SU-DHL-6 (cell line): ENCODE measurements around the gene GNAI2.
"Not testable (repeated sequence)": the region's sequence is repeated elsewhere in the genome, so short reads cannot be mapped to it uniquely, and the experiment has no call there.

Experiments used
- H2AFZ ChIP-seq: fragments of 200-600 bp; sonication (generic); 2 replicates; pipeline ENCODE4 v1.6.1; 2014; ENCODE audit warnings: low read depth, mild to moderate bottlenecking, moderate library complexity, mixed read lengths, antibody characterized with exemption, low read length; ENCODE audit not compliant: severe bottlenecking
- H3F3A ChIP-seq: fragments of 200-600 bp; shearing (Covaris generic); 2 replicates; pipeline ENCODE4 v1.6.0; 2016; ENCODE audit warnings: antibody characterized with exemption, mild to moderate bottlenecking; ENCODE audit not compliant: insufficient read depth
- H3K27ac ChIP-seq: fragments of 200-600 bp; sonication (generic); 2 replicates; pipeline ENCODE4 v1.5.1; 2016; ENCODE audit warnings: low read depth, mild to moderate bottlenecking, low read length, moderate library complexity, mixed read lengths
- H3K27me3 ChIP-seq: fragments of 200-600 bp; sonication (generic), shearing (Covaris generic); 2 replicates; pipeline ENCODE4 v1.6.0; 2014; ENCODE audit warnings: mild to moderate bottlenecking, low read length
- H3K36me3 ChIP-seq: fragments of 200-600 bp; sonication (generic); 2 replicates; pipeline ENCODE4 v1.6.1; 2014; ENCODE audit warnings: mild to moderate bottlenecking, low read length, mixed read lengths
- H3K4me2 ChIP-seq: fragments of 300-600, 200-600 bp; shearing (Covaris generic), sonication (generic); 2 replicates; pipeline ENCODE4 v1.6.0; 2014; ENCODE audit warnings: low read length, low read depth, mild to moderate bottlenecking; ENCODE audit not compliant: poor library complexity, severe bottlenecking
- H3K4me3 ChIP-seq: fragments of 200-600 bp; sonication (generic); 2 replicates; pipeline ENCODE4 v1.5.1; 2014; ENCODE audit warnings: antibody characterized with exemption, low read length, mild to moderate bottlenecking, mixed read lengths; ENCODE audit not compliant: insufficient read depth, poor library complexity, severe bottlenecking
- H3K79me2 ChIP-seq: fragments of 200-600 bp; sonication (generic); 2 replicates; pipeline ENCODE4 v1.6.1; 2014; ENCODE audit warnings: mild to moderate bottlenecking, low read length, moderate library complexity; ENCODE audit not compliant: insufficient read depth
- H3K9ac ChIP-seq: fragments of 200-600 bp; sonication (generic); 2 replicates; pipeline ENCODE4 v1.7.0; 2014; ENCODE audit warnings: mild to moderate bottlenecking, low read length
- H3K9me2 ChIP-seq: fragments of 200-600 bp; sonication (generic); replicated peaks from 2 replicates; pipeline ENCODE4 v1.6.1; 2014; ENCODE audit warnings: low read length; ENCODE audit not compliant: insufficient read depth
- H3K9me3 ChIP-seq: fragments of 200-600 bp; sonication (generic); 2 replicates; pipeline ENCODE4 v1.6.1; 2014; ENCODE audit warnings: low read length, mixed read lengths; ENCODE audit not compliant: insufficient read depth
- H4K20me1 ChIP-seq: fragments of 200-600 bp; sonication (generic); 2 replicates; pipeline ENCODE4 v1.6.1; 2014; ENCODE audit warnings: low read depth, mild to moderate bottlenecking, antibody characterized with exemption, low read length, moderate library complexity, mixed read lengths
- CTCF ChIP-seq: fragments of 200-600 bp; sonication (generic); IDR thresholded peaks from one replicate; pipeline ENCODE4 v1.5.1; 2017; ENCODE audit warnings: antibody characterized with exemption, mild to moderate bottlenecking, low read length, moderate library complexity; ENCODE audit not compliant: insufficient read depth, poor library complexity, severe bottlenecking
- EZH2phosphoT487 ChIP-seq: fragments of 200-600 bp; sonication (generic), shearing (Covaris generic); conservative IDR thresholded peaks from 2 replicates; pipeline ENCODE4 v1.6.1; 2018; ENCODE audit warnings: mild to moderate bottlenecking, antibody characterized with exemption, low read length, moderate library complexity, mixed read lengths

The GNAI2 gene

GRCh38 chr3:50278123-50278879, 42.3 kb downstream of the GNAI2 start:
- Histone ChIP-seq H4K20me1 (no peaks in the 10 kb centered on the region), H3K79me2 (no peaks in the 10 kb centered on the region), H3K9ac (no peak overlapping the region), H2AFZ (no peak overlapping the region), H3K27me3 (no peaks in the 10 kb centered on the region), H3K9me3 (no peaks in the 10 kb centered on the region), H3K27ac (no peak overlapping the region), H3K4me2 (no peak overlapping the region), H3K4me3 (no peak overlapping the region), H3F3A (no peaks in the 10 kb centered on the region), H3K9me2 (no peaks in the 10 kb centered on the region), H3K36me3 (no peaks in the 10 kb centered on the region)
- TF ChIP-seq EZH2phosphoT487, result no peak
- no peak for TF ChIP-seq CTCF

GRCh38 chr3:50278880-50279224, 42.8 kb downstream of the GNAI2 start, which contains the start of gene LSMEM2:
LSMEM2 (plus strand) TSS chr3:50279087; CDS start chr3:50279114, 27 bp downstream.
- H3K27me3 ChIP-seq, result no peaks in the 10 kb centered on the region
- H3F3A ChIP-seq, result no peaks in the 10 kb centered on the region
- no peak within 1 kb of the TSS for H2AFZ ChIP-seq
- no peaks in the 10 kb centered on the region for H3K9me3 ChIP-seq
- no peaks in the 10 kb centered on the region for H3K79me2 ChIP-seq
- H3K4me3 ChIP-seq, result no peak within 1 kb of the TSS
- no peak within 1 kb of the TSS for H3K4me2 ChIP-seq
- H3K36me3 ChIP-seq, result no peaks in the 10 kb centered on the region
- TF ChIP-seq EZH2phosphoT487, result no peak
- TF ChIP-seq CTCF, result no peak
- no peak within 1 kb of the TSS for H3K9ac ChIP-seq
- H3K9me2 ChIP-seq, result no peaks in the 10 kb centered on the region
- no peak within 1 kb of the TSS for H3K27ac ChIP-seq
- H4K20me1 ChIP-seq, result no peaks in the 10 kb centered on the region

- no peaks in the 10 kb centered on the region for H3K9me3 ChIP-seq
- H3K27ac ChIP-seq, result no peak overlapping the region
- H3K9ac ChIP-seq, result no peak overlapping the region
- no peaks in the 10 kb centered on the region for H3K27me3 ChIP-seq
- H3F3A ChIP-seq, result no peaks in the 10 kb centered on the region
- TF ChIP-seq CTCF (no peak), EZH2phosphoT487 (no peak)
- no peaks in the 10 kb centered on the region for H4K20me1 ChIP-seq
- H3K36me3 ChIP-seq, result no peaks in the 10 kb centered on the region
- no peaks in the 10 kb centered on the region for H3K79me2 ChIP-seq
- H2AFZ ChIP-seq, result no peak overlapping the region
- no peak overlapping the region for H3K4me2 ChIP-seq
- H3K9me2 ChIP-seq, result no peaks in the 10 kb centered on the region
- H3K4me3 ChIP-seq, result no peak overlapping the region
These were observed 43.4 kb downstream of the GNAI2 start for GRCh38 chr3:50279255-50280016.

GRCh38 chr3:50284121-50284520, 48.1 kb downstream of the GNAI2 start:
- not testable (repeated sequence) for H3K9me2 ChIP-seq, H3K36me3 ChIP-seq, H3K79me2 ChIP-seq, H4K20me1 ChIP-seq, H3K4me2 ChIP-seq, H3K27ac ChIP-seq, H3K9me3 ChIP-seq, H3K4me3 ChIP-seq, H3F3A ChIP-seq, H3K27me3 ChIP-seq, H2AFZ ChIP-seq, H3K9ac ChIP-seq
